H54 (cell line): Measurements from ENCODE around the gene FAM111A.

Experiments
- DNase-seq: peaks from one replicate; pipeline ENCODE4 v3.0.0; 2011; ENCODE audit warnings: low spot score, mixed read lengths; ENCODE audit not compliant: insufficient read length
- FAIRE-seq: peaks from 3 replicates; lab custom pipeline; 2011; peaks lifted over from hg19 to GRCh38; lab: Jason Lieb, UNC
- POLR2A ChIP-seq: IDR thresholded peaks from 2 replicates; pipeline ENCODE4 v1.6.1; 2011; ENCODE audit warnings: low read depth, mild to moderate bottlenecking, low read length

FAM111A gene

DNA sequence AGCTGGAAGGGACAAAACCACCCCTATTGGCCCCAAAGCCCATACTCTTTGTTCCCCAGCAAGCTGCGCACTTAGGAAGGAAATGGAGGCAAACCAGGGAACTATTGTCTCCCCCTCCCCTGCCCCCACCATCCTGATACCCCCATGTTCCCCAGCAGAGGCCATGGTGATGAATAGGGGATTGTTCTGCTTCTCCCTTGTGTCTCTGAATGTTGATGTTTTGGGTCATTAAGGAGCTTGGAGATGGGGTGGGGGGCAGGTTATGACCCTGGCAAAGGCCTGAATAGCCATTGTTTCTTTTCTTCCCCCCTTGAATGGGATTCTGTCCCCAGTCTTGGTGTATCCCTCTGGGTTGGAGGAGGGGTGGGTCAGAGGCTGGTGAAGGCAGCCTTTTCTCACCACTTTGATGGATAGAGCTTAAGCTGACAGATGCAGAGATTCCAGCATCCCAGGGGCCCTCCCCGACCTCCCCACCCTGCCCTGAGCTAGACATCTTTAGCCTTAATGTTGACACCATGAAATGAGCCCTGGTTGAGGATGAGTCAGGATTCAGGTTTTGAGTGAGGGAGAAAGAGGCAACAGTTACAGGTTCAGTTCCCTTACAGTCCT is 37.6 kb downstream of the FAM111A start:
- FAIRE-seq (no peak), DNase-seq (no peak)
- no peak for TF ChIP-seq POLR2A

DNA sequence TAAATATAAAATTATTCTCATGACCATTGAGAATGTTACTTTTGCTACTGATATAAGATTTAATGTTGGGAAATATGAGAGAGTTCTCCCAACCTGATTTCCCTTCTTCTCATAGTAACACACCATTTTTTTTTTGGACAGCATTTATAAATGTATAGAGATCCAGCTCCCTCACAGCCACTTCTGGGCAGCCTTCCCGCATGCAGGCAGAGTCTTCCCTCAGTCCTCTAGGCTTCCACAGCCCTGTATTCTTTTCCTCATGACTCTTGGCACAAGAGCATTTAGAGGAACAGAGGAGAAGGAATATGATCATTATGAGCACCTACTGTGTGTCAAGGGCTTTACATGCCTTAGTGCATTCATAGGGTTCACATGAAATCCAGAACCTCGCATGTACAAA is 38.3 kb downstream of the FAM111A start:
- no peak for TF ChIP-seq POLR2A
- no peak for FAIRE-seq
- DNase-seq: no peak

DNA sequence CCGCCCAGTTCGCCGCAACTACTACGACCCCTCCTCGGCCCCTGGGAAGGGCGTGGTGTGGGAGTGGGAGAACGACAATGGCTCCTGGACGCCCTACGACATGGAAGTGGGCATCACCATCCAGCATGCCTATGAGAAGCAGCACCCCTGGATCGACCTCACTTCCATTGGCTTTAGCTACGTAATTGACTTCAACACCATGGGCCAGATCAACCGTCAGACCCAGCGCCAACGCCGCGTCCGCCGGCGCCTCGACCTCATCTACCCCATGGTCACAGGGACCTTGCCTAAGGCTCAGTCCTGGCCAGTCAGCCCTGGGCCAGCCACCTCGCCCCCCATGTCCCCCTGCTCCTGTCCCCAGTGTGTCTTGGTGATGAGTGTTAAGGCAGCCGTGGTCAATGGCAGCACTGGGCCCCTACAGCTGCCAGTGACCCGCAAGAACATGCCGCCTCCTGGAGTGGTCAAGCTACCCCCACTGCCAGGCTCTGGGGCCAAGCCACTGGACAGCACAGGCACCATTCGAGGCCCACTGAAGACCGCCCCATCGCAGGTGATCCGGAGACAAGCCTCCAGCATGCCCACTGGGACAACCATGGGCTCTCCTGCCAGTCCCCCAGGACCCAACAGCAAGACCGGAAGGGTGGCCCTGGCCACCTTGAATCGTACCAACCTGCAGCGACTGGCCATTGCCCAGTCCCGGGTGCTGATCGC is 39.2 kb downstream of the FAM111A start:
- no peak for DNase-seq
- FAIRE-seq: no peak
- no peak for TF ChIP-seq POLR2A

DNA sequence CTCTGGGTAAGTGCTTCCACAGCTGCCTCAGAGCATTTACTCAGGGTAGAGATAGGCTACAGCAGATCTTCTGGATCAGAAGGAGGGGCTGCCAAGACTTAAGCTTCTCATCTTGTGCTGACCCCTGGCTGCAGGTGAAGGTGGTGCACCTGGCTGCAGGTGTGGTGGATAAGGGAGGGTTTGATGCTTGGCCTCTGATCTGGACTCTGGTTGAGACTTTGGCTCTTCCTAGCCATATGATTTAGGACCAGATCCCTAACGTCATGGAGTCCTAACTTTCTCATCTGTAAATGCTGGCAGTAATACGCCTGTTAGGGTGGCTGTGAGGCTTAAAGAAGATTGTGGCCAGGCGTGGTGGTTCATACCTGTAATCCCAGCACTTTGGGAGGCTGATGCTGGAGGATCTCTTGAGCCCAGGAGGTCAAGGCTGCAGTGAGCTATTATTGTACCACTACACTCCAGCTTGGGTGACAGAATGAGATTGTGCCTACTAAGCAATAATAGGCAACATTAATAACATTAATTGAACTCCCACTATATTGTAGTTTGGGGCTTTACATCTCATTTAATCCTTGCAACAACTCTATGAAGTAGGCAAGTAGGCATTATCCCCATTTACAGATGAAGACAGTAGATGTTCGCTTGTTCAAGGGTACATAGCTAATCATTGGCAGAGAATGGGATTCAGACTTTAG is 39.9 kb downstream of the FAM111A start:
- DNase-seq (no peak), FAIRE-seq (no peak)
- no peak for TF ChIP-seq POLR2A

DNA sequence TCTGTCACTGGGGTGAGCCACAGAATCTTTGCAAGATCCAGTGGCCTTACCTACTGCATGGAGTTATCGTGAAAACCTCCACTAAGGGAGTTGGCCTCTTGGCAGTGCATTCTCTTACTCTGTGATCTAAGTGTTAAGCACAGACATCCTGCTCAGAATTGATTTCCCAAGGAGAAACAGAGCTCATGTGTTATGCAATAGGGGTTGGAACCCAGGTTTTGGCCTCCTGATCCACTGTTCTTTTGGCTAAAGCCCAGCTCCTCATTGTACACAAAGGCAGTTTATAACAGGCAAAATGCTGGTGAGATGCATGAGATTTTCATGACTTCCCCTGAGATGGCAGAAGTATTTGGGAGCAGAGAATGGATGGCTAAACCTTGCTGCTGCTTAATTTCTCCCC is 41.1 kb downstream of the FAM111A start:
- no peak for FAIRE-seq
- TF ChIP-seq POLR2A: no peak

GRCh38 chr11:59184691-59185339 is 42.2 kb downstream of the FAM111A start:
- no peak for FAIRE-seq
- DNase-seq: no peak
- TF ChIP-seq POLR2A: no peak

More for the DNA sequence above, 41.1 kb downstream of the FAM111A start:
- DNase-seq: no peak

- DNase-seq: no peak
- FAIRE-seq: no peak
- TF ChIP-seq POLR2A: no peak
Measured at GRCh38 chr11:59185386-59185945, 42.8 kb downstream of the FAM111A start.

GRCh38 chr11:59186130-59186594 is 43.5 kb downstream of the FAM111A start:
- TF ChIP-seq POLR2A: no peak
- FAIRE-seq (no peak), DNase-seq (peak; percentile 50)

GRCh38 chr11:59187035-59187434 is 44.4 kb downstream of the FAM111A start:
- FAIRE-seq (no peak), DNase-seq (no peak)
- TF ChIP-seq POLR2A: no peak

- DNase-seq (no peak), FAIRE-seq (no peak)
- TF ChIP-seq POLR2A: no peak
Measured at GRCh38 chr11:59187587-59187986, 44.9 kb downstream of the FAM111A start.

DNA sequence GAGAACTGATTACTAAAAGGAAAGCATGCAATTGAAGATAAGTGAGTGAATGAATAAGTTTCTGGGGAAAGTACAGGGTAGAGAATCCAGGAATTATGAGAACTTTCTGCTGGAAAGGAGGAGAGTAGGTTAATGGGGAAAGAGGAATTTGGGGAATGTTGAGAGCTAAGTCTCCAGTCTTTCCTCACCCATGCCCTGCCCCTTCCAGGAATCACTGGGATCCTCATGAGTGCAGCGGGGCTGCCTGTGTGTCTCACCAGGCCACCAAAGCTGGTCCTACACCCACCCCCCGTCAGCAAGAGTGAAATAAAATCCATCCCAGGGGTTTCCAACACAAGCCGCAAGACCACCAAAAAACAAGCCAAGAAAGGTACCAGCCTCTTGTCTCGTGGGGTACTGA is 46.3 kb downstream of the FAM111A start:
- FAIRE-seq (no peak), DNase-seq (no peak)
- no peak for TF ChIP-seq POLR2A

DNA sequence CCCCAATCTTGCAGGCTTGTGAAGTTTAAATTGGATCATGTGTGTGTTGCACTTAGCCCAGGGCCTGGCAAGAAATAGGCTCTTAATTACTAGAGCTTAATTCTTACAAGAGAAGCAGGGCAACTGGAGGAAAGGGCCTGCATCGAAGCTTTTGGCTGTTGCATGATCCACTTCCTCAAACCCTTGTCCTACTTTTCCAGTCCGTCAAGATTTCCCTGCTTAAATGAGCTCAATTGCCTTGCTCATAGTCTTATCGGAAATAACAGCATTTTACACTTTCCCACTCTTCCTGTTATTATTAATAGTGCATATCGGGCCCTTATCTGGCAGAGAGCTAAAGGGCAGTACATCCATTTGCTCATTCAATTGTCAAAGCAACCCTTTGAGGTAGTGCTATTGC is 47.3 kb downstream of the FAM111A start:
- no peak for TF ChIP-seq POLR2A
- no peak for DNase-seq
- FAIRE-seq: no peak

- no peak for TF ChIP-seq POLR2A
- FAIRE-seq: no peak
- no peak for DNase-seq
Measured at GRCh38 chr11:59191095-59191494, 48.4 kb downstream of the FAM111A start.

DNA sequence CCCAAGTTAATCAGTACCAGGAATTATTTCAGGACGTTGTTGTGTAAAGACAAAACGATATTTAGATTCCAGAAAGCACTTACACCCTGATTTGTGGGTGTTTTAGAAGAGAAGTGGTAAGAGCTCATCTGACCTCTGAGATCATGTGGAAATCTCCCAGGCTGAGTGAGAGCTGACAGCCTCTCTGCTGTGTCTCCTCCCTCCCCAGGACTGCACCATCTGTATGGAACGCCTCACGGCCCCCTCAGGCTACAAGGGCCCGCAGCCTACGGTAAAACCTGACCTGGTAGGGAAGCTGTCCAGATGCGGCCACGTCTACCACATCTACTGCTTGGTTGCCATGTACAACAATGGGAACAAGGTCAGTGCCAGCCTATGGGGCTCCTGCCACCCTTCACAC is 49.2 kb downstream of the FAM111A start:
- DNase-seq (no peak), FAIRE-seq (no peak)
- no peak for TF ChIP-seq POLR2A
